ENCODE measurements around the gene DLGAP1. TPM values are rescaled to one million over a fixed set of nuclear protein-coding genes. Genes with fewer than 3 reads are reported as not detected.
"Not testable (repeated sequence)": the region's sequence is repeated elsewhere in the genome, so short reads cannot be mapped to it uniquely, and the experiment has no call there.

The DLGAP1 gene
- total RNA-seq, 1 experiment from 2014 or later: 23.2 TPM

DNA sequence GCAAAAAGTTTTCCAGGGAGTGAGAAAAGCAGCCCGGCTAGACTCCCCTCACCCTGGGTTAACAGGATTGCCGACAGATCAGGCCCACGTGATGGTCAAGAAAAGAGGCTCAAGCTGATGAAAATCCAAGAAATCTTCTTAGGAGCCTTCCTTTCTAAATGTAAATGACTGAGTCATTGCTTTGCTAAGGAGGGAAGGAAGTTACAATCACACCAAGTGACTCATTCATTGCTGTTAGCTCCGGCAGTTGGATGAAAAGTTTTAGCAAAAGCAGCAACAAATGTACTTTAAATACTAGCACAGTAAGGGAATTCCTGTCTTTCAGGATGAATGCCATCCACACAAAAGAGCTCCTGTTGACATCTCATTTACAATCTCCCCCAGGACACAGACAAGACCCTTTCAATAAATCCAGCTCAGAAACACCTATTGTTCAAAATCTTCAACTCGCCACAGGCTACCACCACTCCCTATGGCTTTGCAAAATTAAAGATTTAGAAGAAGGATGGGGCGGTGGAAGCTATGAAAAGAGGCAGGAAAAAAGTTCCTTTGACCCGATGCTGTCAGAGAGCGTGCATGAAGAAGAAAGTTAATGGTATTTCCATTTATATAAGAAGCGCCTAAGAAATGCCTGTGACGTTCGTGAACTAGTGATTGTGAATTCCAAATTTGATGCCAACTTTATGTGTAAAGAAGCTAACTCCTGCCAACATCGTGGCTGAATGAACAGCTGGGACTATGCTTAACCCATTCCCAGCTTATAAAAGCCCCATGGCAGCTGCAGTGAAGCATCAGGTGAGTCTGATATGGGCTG is 851.5 kb downstream of the DLGAP1 start:
- Histone ChIP-seq H2BK15ac (ENCODE audit: low read depth, low read length) (no peak overlapping the region), H3K27ac (ENCODE audit: insufficient read length, low read depth, low read length) (peak overlapping the region; percentile 97), H3K14ac (ENCODE audit: insufficient read depth, low read length) (peak overlapping the region; percentile 1; the same call in 1 of the 2 replicates), H2BK20ac (ENCODE audit: low read depth, low read length, poor library complexity, severe bottlenecking) (no peak overlapping the region), H3K56ac (ENCODE audit: insufficient read length, low read depth, low read length) (no peak overlapping the region), H2BK120ac (ENCODE audit: low read depth, low read length, poor library complexity, severe bottlenecking) (no peak overlapping the region), H3K4ac (ENCODE audit: low read depth, low read length) (no peak overlapping the region; the same call in 1 of the 2 replicates), H3K9me3 (ENCODE audit: control insufficient read depth, low read depth, low read length) (no peaks in the 10 kb centered on the region), H3K18ac (ENCODE audit: insufficient read length, low read depth, low read length) (peak overlapping the region; percentile 47), H3K9ac (ENCODE audit: extremely low read depth, insufficient read length, low read length) (peak overlapping the region; percentile 90), H4K20me1 (ENCODE audit: control insufficient read depth, insufficient read depth, insufficient read length) (no peaks in the 10 kb centered on the region), H2AK5ac (ENCODE audit: insufficient read length, low read length) (no peak overlapping the region), H4K8ac (replicated peaks; ENCODE audit: insufficient read length, low read depth, low read length) (no peak overlapping the region), H4K5ac (ENCODE audit: insufficient read length, low read depth, low read length) (no peak overlapping the region), H2BK5ac (ENCODE audit: insufficient read length, low read length) (no peak overlapping the region), H3K23ac (ENCODE audit: insufficient read length, low read depth, low read length) (no peak overlapping the region), H3K27me3 (ENCODE audit: insufficient read depth, low read length) (no peaks in the 10 kb centered on the region), H4K91ac (ENCODE audit: insufficient read length, low read depth, low read length) (no peak overlapping the region), H3T11ph (ENCODE audit: low read length) (peak overlapping the region; percentile 46), H3K23me2 (ENCODE audit: insufficient read length, low read depth, low read length, poor library complexity, severe bottlenecking) (peaks cover 12% of the 10 kb centered on the region), H2AFZ (ENCODE audit: low read length) (no peak overlapping the region), H3K4me2 (ENCODE audit: insufficient read depth, insufficient read length, low read length) (peak overlapping the region; percentile 86), H3K4me1 (ENCODE audit: insufficient read depth, low read length) (0 out of 2 replicates have a peak, but pooled peaks cover 2% of the 10 kb centered on the region), H2BK12ac (ENCODE audit: insufficient read length, low read depth, low read length) (no peak overlapping the region), H3K79me2 (ENCODE audit: insufficient read depth, low read length) (no peaks in the 10 kb centered on the region; the same call in 1 of the 2 replicates), H3K79me1 (ENCODE audit: insufficient read depth, low read depth, low read length, poor library complexity, severe bottlenecking) (no peaks in the 10 kb centered on the region)
- H3K36me3 Mint-ChIP-seq (ENCODE audit: insufficient read depth in 1 of 3, low read depth in 3 of 3): peaks cover 14 to 20% (median 19%) of the 10 kb centered on the region in 3 experiments
- H3K27ac Mint-ChIP-seq: no peak overlapping the region
- TF ChIP-seq, protein P1, sequence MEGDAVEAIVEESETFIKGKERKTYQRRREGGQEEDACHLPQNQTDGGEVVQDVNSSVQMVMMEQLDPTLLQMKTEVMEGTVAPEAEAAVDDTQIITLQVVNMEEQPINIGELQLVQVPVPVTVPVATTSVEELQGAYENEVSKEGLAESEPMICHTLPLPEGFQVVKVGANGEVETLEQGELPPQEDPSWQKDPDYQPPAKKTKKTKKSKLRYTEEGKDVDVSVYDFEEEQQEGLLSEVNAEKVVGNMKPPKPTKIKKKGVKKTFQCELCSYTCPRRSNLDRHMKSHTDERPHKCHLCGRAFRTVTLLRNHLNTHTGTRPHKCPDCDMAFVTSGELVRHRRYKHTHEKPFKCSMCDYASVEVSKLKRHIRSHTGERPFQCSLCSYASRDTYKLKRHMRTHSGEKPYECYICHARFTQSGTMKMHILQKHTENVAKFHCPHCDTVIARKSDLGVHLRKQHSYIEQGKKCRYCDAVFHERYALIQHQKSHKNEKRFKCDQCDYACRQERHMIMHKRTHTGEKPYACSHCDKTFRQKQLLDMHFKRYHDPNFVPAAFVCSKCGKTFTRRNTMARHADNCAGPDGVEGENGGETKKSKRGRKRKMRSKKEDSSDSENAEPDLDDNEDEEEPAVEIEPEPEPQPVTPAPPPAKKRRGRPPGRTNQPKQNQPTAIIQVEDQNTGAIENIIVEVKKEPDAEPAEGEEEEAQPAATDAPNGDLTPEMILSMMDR (conservative IDR thresholded peaks at IDR 0.05): no peak
- DNase-seq: peak; percentile 82
- H3K9me3 Mint-ChIP-seq: no peaks in the 10 kb centered on the region
- no peak overlapping the region for H3K4me3 Mint-ChIP-seq
- H3K27me3 Mint-ChIP-seq (ENCODE audit: low read depth): no peaks in the 10 kb centered on the region
- WGBS (ENCODE audit: extremely low coverage, insufficient read length, low lambda C conversion rate): no CpG with 5 or more reads among the region's 12 CpGs
- H3K4me1 Mint-ChIP-seq: peaks cover 13 to 21% of the 10 kb centered on the region in 2 experiments

DNA sequence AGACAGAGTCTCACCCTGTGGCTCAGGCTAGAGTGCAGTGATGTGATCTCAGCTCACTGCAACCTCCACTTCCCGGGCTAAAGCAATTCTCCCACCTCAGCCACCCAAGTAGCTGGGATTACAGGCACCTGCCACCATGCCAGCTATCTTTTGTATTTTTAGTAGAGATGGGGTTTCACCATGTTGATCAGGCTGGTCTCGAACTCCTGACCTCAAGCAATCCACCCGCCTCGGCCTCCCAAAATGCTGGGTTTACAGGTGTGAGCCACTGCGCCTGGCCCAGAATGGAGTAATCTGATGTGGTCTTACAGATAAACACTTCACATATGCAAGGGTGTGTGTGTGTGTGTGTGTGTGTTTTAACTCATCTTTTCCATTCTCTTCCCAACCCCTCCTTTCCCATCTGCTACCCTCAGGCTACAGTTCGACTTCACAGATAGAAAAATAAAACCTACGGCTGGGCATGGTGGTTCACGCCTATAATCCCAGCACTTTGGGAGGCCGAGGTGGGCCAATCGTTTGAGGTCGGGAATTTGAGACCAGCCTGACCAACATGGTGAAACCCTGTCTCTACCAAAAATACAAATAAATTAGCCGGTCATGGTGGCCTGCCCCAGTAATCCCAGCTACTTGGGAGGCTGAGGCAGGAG is 853.9 kb downstream of the DLGAP1 start:
- WGBS (ENCODE audit: extremely low coverage, insufficient read length, low lambda C conversion rate): no CpG with 5 or more reads among the region's 12 CpGs
- H3K4me1 Mint-ChIP-seq: peaks cover 25 to 32% of the 10 kb centered on the region in 2 experiments
- not testable (repeated sequence) for H3K79me2 ChIP-seq (ENCODE audit: insufficient read depth, low read length)

More for the DNA sequence above, 853.9 kb downstream of the DLGAP1 start:
- not testable (repeated sequence) for H2BK12ac ChIP-seq (ENCODE audit: insufficient read length, low read depth, low read length); H3K9me3 Mint-ChIP-seq; H3K27me3 ChIP-seq (ENCODE audit: insufficient read depth, low read length); H2BK15ac ChIP-seq (ENCODE audit: low read depth, low read length); H4K8ac ChIP-seq (replicated peaks; ENCODE audit: insufficient read length, low read depth, low read length); H3T11ph ChIP-seq (ENCODE audit: low read length); H2AK5ac ChIP-seq (ENCODE audit: insufficient read length, low read length); H3K4me1 ChIP-seq (ENCODE audit: insufficient read depth, low read length); H3K4me3 Mint-ChIP-seq; H3K14ac ChIP-seq (ENCODE audit: insufficient read depth, low read length); H3K23ac ChIP-seq (ENCODE audit: insufficient read length, low read depth, low read length); H3K18ac ChIP-seq (ENCODE audit: insufficient read length, low read depth, low read length); H2BK5ac ChIP-seq (ENCODE audit: insufficient read length, low read length); H3K9ac ChIP-seq (ENCODE audit: extremely low read depth, insufficient read length, low read length); H3K4ac ChIP-seq (ENCODE audit: low read depth, low read length); H2BK20ac ChIP-seq (ENCODE audit: low read depth, low read length, poor library complexity, severe bottlenecking); DNase-seq; H3K56ac ChIP-seq (ENCODE audit: insufficient read length, low read depth, low read length); H4K20me1 ChIP-seq (ENCODE audit: control insufficient read depth, insufficient read depth, insufficient read length); H3K4me2 ChIP-seq (ENCODE audit: insufficient read depth, insufficient read length, low read length); H2AFZ ChIP-seq (ENCODE audit: low read length); H2BK120ac ChIP-seq (ENCODE audit: low read depth, low read length, poor library complexity, severe bottlenecking); H3K36me3 Mint-ChIP-seq (ENCODE audit: insufficient read depth in 1 of 3, low read depth in 3 of 3); H3K79me1 ChIP-seq (ENCODE audit: insufficient read depth, low read depth, low read length, poor library complexity, severe bottlenecking); H3K27ac ChIP-seq (ENCODE audit: insufficient read length, low read depth, low read length); H3K9me3 ChIP-seq (ENCODE audit: control insufficient read depth, low read depth, low read length); H3K27me3 Mint-ChIP-seq (ENCODE audit: low read depth); H4K5ac ChIP-seq (ENCODE audit: insufficient read length, low read depth, low read length); H4K91ac ChIP-seq (ENCODE audit: insufficient read length, low read depth, low read length)
- H3K23me2 ChIP-seq (ENCODE audit: insufficient read length, low read depth, low read length, poor library complexity, severe bottlenecking): peaks cover 12% of the 10 kb centered on the region
- peak overlapping the region; percentile 22 to 79 (median 49); a peak in 5 of 7 replicates for H3K27ac Mint-ChIP-seq
